ENCODE measurements around the gene PI4K2A.

DNA sequence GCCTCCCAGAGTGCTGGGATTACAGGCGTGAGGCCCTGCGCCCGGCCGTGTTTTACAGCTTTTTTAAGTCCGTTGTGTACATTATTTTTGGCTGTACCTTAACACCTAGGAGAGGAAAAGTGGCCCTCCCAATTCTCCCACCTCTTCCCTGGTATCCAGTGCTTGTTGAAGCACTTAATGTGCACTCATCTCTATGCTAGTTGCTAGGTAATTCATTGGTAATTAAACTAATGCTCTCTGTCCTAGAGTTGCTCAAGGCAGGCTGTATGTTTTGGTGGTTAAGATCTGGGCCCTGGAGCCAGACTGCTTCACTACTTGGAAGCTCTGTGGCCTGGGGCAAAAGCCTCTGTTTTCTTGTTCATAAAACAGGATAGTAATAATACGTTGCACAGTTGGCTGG is 27.0 kb downstream of the PI4K2A start:
- TF ChIP-seq HOXC10 (CRISPR knock-in tag; IDR thresholded peaks at IDR 0.05) (no peak), KLF16 (tag by site-specific recombination; IDR thresholded peaks at IDR 0.05) (no peak), MYNN (tag by site-specific recombination; IDR thresholded peaks at IDR 0.05; ENCODE audit: borderline replicate concordance) (no peak), KLF10 (tag by site-specific recombination; IDR thresholded peaks at IDR 0.05) (no peak), ZNF138 (tag by site-specific recombination; IDR thresholded peaks at IDR 0.05; ENCODE audit: borderline replicate concordance) (no peak), ZNF747 (tag by site-specific recombination; IDR thresholded peaks at IDR 0.05) (no peak), TCF7L2 (IDR thresholded peaks at IDR 0.05; ENCODE audit: borderline replicate concordance, low read depth, low read length) (no peak), BCL11A (tag by site-specific recombination; IDR thresholded peaks at IDR 0.05; ENCODE audit: low read depth) (no peak)
- TF ChIP-seq, protein P1, sequence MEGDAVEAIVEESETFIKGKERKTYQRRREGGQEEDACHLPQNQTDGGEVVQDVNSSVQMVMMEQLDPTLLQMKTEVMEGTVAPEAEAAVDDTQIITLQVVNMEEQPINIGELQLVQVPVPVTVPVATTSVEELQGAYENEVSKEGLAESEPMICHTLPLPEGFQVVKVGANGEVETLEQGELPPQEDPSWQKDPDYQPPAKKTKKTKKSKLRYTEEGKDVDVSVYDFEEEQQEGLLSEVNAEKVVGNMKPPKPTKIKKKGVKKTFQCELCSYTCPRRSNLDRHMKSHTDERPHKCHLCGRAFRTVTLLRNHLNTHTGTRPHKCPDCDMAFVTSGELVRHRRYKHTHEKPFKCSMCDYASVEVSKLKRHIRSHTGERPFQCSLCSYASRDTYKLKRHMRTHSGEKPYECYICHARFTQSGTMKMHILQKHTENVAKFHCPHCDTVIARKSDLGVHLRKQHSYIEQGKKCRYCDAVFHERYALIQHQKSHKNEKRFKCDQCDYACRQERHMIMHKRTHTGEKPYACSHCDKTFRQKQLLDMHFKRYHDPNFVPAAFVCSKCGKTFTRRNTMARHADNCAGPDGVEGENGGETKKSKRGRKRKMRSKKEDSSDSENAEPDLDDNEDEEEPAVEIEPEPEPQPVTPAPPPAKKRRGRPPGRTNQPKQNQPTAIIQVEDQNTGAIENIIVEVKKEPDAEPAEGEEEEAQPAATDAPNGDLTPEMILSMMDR (tag by site-specific recombination; IDR thresholded peaks at IDR 0.05), result no peak
